ENCODE measurements around the gene INS.

Gene INS

DNA sequence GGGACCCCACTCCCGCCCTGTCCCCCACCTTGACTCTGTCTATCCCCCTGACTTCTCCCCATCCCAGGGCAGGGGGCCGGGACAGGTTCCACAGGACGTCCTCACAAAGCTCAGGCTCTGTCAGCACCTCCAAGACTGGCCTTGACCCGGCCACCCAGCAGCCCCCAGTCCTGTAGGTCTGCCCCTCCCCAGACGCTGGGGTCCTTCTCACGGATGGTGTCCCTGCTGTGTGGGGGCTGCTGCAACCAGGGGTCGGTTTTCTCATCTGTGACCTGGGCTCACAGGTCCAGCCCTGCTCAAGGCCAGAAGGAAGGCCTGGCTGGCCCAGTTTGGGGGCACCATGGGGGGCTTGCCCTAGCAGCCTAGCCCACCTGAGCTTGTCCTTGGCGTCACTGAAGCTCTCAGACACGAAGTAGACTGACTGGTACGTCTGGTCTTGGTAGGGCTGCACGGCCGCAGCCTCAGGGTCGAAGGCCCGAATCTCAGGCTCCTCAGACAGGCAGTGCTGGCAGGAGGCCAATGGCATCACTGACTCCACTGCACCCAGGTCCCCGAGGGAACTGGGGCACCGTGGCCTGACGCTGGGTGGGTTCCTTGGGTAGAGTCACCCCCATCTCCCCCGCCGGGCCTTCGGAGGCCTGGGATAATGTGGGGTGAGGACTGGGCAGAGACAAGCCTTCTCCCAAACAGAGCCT lies 4.0 kb upstream of the INS start:
- DNase-seq = no peak

DNA sequence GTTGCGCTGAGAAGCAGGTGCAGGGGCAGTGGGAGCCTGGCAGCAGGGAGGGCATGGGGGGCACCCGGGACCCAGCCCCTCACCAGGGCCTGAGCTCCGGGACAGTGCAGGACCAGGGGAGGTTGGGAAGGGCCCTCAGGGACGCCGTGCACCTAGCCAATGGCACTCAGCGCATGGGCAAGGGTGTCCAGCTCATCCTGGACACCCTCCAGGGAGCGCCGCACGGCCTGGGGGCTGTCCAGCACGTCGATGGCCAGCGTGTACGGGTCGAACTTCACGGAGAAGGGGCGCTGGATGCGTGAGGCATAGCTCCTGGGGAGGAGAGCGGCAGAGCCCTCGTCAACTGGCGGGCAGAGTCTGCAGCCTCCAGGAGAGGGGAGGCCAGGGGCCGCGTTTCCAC lies 3.1 kb upstream of the INS start:
- DNase-seq = no peak

DNA sequence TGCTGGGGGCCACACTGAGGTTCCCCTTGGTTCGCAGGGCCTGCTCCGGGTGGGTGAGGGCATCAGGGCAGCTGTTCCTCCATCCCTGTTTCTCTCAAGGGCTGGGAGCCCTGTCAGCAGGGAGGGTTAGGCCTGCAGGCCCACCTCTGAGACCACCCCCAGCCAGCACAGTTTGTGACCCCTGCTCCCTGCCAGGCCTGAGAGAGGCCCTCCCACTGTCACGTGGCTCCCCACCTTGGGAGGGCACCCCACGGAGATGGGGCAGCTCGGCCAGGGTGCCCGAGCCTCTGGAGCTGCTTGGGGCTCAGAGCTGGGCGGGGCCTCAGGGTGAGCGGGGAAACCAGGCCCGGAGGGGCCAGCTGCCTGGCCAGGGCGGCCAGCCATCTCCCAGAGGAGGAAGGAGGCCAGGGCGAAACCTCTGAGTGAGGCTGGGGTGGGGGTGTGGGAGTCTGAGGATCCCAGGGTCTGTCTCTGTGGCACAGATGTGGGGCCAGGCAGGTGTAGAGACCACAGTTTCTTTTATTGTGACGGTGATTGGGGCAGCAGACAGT lies 2.5 kb upstream of the INS start:
- no peak for DNase-seq

DNA sequence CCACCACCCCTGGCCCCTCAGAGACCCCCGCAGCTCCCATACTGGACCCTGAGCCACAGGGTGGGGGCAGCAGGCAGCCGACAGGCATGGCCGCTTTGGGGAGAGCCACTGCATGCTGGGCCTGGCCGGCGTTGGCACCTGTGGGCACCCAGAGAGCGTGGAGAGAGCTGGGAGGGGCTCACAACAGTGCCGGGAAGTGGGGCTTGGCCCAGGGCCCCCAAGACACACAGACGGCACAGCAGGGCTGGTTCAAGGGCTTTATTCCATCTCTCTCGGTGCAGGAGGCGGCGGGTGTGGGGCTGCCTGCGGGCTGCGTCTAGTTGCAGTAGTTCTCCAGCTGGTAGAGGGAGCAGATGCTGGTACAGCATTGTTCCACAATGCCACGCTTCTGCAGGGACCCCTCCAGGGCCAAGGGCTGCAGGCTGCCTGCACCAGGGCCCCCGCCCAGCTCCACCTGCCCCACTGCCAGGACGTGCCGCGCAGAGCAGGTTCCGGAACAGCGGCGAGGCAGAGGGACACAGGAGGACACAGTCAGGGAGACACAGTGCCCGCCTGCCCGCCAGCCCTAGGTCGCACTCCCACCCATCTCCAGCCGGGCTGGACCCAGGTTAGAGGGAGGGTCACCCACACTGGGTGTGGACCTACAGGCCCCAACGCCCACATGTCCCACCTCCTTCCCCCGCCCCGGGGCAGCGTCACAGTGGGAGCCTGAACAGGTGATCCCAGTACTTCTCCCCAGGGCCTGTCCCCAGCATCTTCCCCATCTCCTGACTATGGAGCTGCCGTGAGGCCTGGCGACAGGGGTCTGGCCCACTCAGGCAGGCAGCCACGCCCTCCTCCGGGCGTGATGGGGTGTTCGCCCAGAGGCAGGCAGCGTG lies 1.2 kb downstream of the INS start:
- no peak for DNase-seq

DNA sequence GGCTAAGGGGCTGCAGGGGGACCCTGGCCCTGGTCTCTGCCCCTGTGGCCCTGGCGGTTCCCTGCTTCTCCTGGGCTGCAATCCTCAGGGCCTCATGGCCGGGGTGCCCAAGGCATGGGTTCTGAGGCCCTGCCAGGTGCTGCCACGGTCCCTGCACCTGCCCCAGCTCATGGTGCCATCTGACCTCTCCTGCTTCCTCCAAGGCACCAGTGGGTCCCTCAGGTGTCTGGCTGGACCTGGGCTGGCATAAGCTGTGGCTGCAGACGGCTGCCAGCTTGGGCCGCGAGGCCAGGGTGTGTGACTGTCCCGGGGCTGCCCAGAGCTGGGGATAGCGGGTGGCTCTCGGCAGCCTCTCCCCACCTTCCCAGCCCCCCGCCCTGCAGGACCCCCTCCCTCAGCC lies 2.0 kb downstream of the INS start:
- no peak for DNase-seq

DNA sequence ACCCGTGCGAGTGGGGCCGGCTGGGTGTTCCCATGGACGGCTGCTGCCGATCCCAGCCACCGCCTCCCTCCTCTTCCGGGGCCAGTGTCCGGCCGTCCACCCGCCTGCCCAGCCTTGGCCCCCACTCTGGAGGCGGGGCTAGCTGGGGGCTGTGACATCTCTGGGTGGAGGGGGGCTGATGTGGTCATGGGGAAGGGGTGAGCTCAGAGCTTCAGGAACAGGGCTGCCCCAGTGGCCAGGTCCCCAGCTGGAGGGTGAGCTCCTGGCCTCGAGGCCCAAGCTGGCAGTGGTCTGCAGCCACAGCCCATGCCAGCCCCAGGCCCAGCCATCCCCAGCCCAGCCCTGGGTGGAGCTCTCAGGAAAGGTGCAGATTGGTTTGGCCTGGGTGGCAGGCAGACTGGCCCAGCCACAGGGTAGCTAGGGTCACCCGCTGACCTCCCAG lies 2.7 kb downstream of the INS start:
- no peak for DNase-seq

DNA sequence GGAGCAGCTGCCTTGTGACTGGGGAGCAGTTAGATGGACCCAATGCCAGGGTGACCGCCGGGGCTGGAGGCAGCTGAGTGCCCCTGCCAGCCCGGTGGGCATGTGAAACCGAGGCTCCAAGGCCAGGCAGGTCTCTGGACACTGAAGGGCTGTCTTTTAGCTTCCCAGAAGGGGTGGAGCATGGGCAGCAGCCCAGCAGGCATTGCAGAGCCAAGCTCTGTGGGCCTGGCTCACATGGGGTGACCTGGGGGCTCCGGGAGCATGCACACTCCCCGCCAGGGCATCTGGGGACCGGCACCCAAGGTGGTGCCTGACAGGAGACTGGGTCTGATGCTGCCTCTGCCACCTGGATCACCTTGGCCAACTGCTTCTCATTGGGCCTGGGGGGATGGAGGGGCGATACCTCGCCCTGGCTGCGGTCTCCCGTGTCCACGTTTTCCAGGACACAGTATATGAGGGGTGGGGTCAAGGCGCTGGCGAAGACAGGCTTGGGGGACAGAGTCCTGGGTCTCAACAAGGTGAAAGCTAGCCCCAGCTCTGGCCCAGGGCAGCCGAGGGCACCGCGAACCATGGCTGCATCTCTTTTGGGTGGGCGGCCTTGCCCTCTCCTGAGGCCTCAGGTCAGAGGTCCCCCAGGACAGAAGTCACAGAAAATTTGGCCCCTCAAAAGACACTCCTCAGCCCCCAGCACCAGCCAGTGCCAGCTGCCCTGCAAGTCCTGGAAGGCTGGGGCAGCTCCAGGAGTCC lies 3.5 kb downstream of the INS start:
- DNase-seq = no peak

DNA sequence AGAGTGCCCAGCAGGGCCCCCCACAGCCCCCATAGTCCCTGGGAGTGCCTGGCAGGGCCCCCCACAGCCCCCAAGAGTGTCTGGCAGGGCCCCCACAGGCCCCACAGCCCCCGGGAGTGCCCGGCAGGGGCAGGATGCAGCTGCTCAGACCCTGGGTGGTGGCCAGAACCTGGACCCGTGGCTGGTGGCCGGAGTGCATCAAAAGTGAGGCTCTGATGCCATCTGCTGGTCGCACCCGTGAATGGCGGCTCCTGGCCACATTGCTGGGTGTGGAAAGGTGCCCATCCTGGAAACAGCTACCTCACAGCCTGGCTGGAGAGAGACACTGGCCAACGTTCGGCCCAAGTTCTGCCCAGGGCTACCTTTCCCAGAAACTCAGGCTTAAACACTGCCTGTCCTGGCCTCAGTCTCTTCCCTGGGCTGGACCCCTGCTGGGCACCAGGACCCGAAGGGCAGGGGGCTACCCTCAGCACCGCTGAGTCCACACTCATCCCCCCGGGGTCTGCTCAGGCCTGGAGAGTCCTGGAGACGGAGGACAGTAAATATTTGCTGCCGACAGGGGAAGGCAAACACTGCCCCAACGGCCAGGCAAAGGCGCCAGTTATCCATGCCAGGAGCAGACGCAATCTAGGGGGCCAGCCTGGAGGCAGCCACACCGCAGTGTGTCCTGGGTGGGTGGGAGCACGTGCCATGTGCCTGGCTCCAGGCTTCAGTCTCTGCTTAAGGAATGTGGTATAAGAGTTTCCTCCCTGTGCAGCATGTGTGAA lies 4.4 kb downstream of the INS start:
- no peak for DNase-seq

DNA sequence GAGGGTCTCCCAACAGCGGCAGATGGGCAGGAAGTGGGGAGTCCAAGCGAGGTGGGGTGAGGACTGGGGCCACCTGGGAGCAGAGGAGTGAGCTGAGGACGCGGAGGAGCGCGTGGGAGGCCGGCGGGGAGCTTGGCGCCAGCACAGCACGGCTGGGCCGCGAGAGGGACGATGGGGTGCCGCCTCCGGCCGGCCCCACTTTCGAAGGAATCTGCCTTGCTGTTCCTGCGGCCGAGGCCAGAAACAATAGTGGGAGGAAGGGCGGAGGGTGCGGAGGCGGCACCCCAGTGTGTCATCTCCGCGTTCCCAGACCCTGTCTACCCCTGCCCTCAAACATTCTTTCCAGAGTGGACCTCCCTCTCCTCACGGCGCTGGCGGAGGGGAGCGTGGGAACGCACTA lies 5.5 kb downstream of the INS start:
- DNase-seq = no peak

DNA sequence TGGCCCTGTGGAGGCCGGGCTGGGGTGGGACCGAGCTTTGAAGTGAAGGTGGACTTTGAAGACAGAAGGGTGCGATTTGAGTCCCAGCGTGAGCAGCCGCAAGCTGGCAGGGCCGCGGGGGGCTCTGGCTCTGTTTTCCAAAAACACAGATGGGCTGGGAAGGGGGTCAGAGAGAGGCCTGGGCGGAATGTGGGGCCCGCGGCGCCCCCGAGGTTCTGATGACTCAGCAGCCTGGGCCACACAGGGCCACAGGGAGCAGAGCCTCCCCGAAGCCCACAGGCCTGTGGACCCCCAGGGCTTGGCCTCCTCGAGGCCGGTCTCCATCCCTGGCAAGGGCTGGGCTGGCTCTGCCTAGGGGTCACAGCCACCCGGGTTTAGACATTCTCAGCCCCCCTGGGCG lies 6.1 kb downstream of the INS start:
- DNase-seq = no peak

DNA sequence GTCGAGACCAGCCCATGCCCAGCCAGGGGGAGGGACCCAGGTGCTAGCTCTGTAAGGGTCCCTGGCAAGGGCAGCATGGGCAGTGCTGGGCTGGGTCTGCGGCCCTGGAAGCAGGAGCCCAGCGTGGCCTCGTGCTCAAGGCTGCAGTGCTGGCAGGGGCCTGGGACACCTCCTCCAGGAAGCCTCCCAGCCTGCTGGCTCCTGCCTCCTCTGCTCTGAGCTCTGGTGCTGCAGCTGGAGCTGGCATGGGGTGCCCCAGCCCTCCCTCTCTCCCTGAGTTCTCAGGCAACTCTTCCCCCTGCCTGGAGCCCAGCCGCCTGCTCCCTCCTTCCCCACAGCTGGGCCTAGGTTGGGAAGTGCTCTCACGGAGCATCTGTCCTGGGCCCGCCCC lies 6.8 kb downstream of the INS start:
- no peak for DNase-seq

DNA sequence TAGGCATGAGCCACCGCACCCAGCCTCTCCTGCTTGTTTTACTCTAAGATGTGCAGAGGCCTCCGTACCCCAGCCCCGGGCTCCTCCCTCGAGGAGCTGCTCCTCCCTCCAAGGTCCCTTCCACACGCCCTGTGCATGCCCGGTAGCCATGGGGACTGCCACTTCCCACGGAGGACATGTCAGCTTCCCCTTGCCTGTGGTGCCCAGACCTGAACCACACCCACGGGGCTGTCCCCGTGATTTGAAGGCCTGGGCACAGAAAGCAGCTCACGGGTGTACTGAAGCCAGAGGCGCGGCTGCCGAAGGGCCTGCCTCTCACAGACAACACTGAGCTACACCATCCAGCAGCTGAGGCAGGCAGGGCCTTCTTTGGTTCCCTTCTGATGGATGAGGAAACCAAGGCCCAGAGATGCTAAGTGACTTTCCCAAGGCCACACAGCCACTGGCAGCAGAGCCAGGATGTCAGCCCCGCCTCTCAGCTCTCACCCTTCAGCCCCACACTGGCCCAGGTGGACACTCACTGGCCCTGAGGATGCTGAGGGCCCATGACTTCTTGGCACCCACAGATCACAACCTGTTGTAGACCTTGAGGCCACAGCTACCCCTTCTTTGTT lies 7.3 kb downstream of the INS start:
- DNase-seq = no peak

DNA sequence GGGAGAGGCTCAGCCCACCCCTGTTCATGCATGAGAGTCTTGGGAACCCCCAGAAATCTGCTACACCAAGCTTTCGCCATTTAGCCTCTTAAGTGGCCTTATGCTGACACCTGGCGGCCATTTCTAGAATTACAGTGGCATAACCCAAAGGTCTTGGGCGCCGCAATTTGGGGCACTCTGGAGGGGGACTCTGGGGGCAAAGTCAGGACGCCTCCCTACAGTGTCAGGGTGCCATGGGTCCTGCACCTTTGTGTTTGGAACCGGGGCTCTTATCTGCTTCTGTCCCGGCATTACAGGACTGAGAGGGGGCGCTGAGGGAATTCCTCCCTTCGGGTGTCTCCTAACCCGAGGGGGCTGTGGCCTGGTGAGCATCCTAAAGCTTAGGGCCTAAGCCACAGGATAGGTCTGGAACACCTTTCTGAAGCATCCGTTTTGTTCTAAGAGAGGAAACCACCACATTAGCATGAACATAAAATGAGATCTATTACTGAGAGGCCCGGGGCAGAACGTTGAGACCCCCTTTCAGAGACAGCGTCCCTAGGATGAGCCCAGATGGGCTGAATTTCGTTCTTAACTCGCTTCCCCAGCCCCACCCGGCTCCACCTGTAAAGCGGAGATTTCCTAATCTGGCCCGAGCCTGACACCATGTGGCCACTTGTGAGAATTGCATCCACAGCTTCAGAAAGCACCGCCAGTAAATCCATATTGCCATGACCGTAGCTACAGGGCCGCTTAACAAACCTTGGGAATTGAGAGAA lies 9.3 kb downstream of the INS start:
- no peak for DNase-seq

DNA sequence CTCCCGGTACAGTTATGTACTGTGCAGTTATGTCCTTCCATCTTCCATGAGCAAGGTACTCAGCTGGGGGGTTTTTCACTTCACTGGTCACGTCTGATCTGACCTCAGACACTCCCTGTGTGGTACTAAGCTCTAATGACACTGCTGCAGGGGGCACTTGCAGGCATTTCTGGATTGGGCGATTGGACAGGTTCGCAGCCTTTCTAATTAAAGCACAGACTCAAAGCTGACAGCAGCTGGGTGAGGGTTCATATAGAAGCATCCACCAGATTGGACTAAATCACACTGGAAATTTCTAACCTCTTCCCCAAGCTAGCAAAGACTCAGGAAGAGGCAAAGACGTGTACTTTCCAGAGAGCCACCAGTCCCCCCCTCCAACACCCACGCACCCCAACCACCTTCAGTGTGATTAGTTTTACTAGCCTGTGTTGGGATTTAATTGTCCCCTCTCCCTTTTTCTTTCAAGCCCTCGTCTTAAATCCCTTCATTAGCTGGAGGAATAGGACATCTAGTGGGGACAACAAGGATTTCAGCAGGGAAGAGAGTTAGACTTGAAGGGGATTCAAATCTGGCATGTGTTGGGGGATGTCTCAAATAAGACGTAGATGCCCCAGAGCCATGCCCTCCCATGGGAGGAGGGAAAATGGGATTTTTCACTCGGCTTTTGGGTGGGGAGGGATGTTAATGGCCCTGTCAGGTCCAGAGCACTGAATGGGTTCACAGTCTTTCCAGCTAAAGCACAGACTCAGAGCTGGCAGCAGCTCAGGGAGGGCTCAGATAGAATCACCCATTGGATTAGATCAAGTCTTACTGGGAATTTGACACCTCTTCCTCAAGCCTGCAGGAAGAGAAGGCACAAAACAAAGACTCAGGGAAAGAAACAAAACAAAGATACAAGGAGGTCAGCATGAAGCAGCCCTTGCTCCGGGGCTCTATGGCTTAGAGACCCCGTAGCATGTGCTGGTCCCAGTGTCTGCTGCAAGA lies 10.9 kb downstream of the INS start:
- DNase-seq = no peak

DNA sequence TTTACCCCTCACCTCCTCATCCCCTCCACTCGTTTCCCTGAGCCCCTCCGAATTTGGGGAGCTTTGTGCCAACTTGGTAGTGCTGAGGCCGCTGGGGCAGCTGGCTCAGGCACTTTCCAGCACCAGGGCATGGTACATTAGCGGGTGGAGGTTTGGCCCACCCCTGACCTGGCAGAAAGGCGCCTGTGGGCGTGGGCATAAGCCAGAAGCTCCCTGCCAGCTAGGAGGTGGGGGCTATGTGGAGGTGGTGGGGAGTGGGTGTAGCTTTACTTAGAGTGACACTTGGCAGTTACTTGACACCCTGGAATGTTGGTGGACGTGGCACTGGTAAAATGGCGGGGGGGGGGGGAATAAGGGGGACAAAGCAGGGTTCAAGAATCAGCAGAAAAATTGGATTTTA lies 11.5 kb downstream of the INS start:
- no peak for DNase-seq

DNA sequence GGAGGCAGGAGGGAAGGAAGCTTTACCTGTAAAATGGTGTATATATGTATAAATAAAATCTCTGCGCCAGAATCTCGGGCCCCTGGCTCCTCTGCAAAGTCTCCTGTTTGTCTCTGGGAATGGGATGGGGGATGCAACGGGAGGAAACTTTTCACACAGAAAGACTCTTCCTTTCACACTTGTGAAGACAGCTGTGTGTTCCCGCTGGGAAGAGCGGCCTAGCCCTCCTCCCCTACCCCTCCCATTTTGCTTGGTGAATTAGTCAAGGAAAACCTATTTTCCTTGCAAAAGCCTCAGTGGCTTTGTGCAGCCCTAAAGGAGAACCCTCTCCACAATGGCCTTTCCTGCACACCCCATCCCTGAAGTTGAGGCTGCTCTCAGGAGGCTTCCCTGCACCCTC lies 12.4 kb downstream of the INS start:
- DNase-seq = no peak

DNA sequence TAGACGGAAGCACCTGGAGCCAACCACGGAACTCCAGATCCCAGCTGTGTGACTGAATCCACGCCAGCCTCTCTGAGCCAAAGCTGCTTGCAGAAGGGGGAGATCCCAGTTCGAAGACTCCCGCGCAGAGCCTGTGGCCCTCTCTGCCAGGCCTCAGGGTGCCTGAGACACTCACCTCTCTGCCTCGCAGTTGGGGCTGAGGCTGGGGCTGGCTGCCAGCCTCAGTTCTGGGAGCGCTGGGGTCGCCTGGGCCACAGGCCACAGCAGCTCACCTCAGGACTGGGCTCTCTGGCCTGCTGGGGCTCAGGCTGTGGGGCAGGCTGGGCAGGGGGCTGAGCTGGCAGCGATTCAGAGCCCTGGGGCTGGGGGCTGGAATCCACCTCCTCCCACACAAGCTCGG lies 13.6 kb downstream of the INS start:
- no peak for DNase-seq

DNA sequence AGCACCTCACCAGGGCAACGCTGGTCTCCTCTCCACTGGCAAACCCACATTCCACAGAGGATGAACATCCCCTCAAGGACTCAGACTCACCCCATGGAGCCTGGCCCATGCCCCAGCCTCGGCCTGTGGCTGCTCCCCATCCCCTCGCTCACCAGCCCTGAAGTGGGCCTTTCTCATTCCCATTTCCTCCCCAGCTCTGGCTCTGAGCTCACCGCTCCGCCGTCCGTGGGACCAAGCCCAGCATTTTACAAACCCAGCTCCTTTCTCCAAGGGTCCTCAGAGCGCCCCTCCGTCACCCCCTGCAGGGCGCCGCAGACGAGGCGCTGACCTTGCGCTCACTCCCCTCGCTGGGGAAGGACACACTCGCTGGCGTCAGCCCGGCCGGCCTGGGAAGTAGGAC lies 15.0 kb downstream of the INS start:
- no peak for DNase-seq

DNA sequence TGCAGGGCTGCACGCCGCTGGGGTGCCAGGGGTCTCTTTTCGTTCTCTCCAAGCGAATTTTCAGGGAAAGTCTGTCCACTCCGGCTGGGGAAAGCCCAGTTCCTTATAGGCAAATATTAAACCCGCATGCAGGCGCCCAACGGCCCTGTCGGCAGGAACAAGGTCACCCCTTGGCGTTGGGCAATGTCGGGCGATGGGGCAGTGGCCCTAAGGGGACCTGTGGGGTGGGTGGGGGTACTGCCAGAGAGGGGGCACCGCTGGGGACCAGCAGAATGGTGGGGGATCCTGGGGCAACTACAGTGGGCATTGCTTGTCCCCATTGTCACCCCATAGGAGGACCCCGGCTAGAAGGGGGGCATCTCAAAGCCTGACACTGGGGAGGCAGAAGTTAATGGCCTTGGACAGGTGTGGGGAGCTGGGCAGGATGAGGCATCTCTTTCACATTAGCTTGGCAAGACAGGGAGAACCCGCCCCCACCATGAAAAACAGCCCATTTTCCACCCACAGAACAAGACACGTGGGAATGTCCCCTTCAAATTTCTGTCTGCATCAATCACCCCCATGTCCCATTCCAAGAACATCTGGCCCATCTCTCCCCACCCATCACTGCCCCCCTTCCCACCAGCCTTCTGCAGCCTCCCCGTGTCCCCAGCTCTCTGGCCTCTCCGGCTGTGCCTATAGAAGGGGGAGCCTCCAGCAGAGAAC lies 16.3 kb downstream of the INS start:
- no peak for DNase-seq

All from NCI-H187 treated with DMSO at 0.1 percent for 48 hours (cell line).